NCI-H510A treated with DMSO at 0.1 percent for 48 hours (cell line): ENCODE data around the gene GALNT18.
"Not testable (repeated sequence)": the region's sequence is repeated elsewhere in the genome, so short reads cannot be mapped to it uniquely, and the experiment has no call there.

Experiments
- DNase-seq: peaks from one replicate; lab custom pipeline; 2025; lab: John Stamatoyannopoulos, UW

GALNT18 gene

GRCh38 chr11:11458001-11458400 lies 163.8 kb downstream of the GALNT18 start:
- DNase-seq = no peak

- DNase-seq = no peak
Observed at GRCh38 chr11:11456866-11457265, 164.9 kb downstream of the GALNT18 start.

- no peak for DNase-seq
Observed at GRCh38 chr11:11454671-11455223, 167.1 kb downstream of the GALNT18 start.

GRCh38 chr11:11451501-11452005 lies 170.3 kb downstream of the GALNT18 start:
- no peak for DNase-seq

- DNase-seq = no peak
Observed at GRCh38 chr11:11450744-11451362, 171.0 kb downstream of the GALNT18 start.

- no peak for DNase-seq
Observed at GRCh38 chr11:11449327-11449726, 172.5 kb downstream of the GALNT18 start.

- DNase-seq = no peak
Observed at GRCh38 chr11:11448626-11449025, 173.2 kb downstream of the GALNT18 start.

GRCh38 chr11:11447601-11448000 lies 174.2 kb downstream of the GALNT18 start:
- not testable (repeated sequence) for DNase-seq

GRCh38 chr11:11446967-11447366 lies 174.8 kb downstream of the GALNT18 start:
- DNase-seq = no peak

GRCh38 chr11:11446564-11446963 lies 175.2 kb downstream of the GALNT18 start:
- no peak for DNase-seq

- DNase-seq = no peak
Observed at GRCh38 chr11:11445441-11446185, 176.2 kb downstream of the GALNT18 start.

- no peak for DNase-seq
Observed at GRCh38 chr11:11444804-11445131, 177.0 kb downstream of the GALNT18 start.

GRCh38 chr11:11444027-11444803 lies 177.6 kb downstream of the GALNT18 start:
- DNase-seq = no peak

- DNase-seq = no peak
Observed at GRCh38 chr11:11442791-11443190, 179.0 kb downstream of the GALNT18 start.

GRCh38 chr11:11441516-11441915 lies 180.3 kb downstream of the GALNT18 start:
- DNase-seq = no peak

- DNase-seq = no peak
Observed at GRCh38 chr11:11441091-11441490, 180.7 kb downstream of the GALNT18 start.

- DNase-seq = no peak
Observed at GRCh38 chr11:11440144-11440543, 181.7 kb downstream of the GALNT18 start.

- no peak for DNase-seq
Observed at GRCh38 chr11:11439591-11439990, 182.2 kb downstream of the GALNT18 start.

- DNase-seq = no peak
Observed at GRCh38 chr11:11436715-11437313, 185.0 kb downstream of the GALNT18 start.

- DNase-seq = no peak
Observed at GRCh38 chr11:11435635-11436034, 186.2 kb downstream of the GALNT18 start.

GRCh38 chr11:11433960-11434359 lies 187.8 kb downstream of the GALNT18 start:
- no peak for DNase-seq
